DND-41 (cell line): Measurements from ENCODE around the gene LILRB4.

Source experiments
- ATAC-seq: fragments of 200-7000 bp; cut with Tn5 transposase; 3 replicates; pipeline ENCODE4 v1.9.1; 2021; ENCODE audit warnings: low read depth; ENCODE audit not compliant: insufficient read depth
- DNase-seq: peaks from one replicate; pipeline ENCODE4 v3.0.0-alpha.2; 2020
- H2AFZ ChIP-seq: 2 replicates; pipeline ENCODE4 v1.6.0; 2012; ENCODE audit warnings: low read depth, low read length
- H3K27ac ChIP-seq: 2 replicates; pipeline ENCODE4 v1.5.1; 2012; ENCODE audit warnings: low read length, inconsistent platforms
- H3K27me3 ChIP-seq: fragments of 200-600 bp; sonication (generic); 2 replicates; pipeline ENCODE4 v1.6.0; 2012; ENCODE audit warnings: low read length, mild to moderate bottlenecking, inconsistent platforms; ENCODE audit not compliant: insufficient read depth, poor library complexity
- H3K36me3 ChIP-seq: 2 replicates; pipeline ENCODE4 v1.5.1; 2012; ENCODE audit warnings: low read length, inconsistent platforms; ENCODE audit not compliant: insufficient read depth
- H3K4me1 ChIP-seq: 2 replicates; pipeline ENCODE4 v1.5.1; 2012; ENCODE audit warnings: mild to moderate bottlenecking, low read length; ENCODE audit not compliant: insufficient read depth
- H3K4me2 ChIP-seq: 2 replicates; pipeline ENCODE4 v1.6.0; 2012; ENCODE audit warnings: mild to moderate bottlenecking, moderate library complexity, low read length, inconsistent platforms; ENCODE audit not compliant: insufficient read depth
- H3K4me3 ChIP-seq, 2 experiments: fragments of 200-600 bp in 1 of 2; shearing (Covaris generic) in 1 of 2; 2 replicates each; pipeline ENCODE4 v1.5.1; 2012 to 2016; ENCODE audit warnings: inconsistent platforms in 2 of 2, low read length in 2 of 2, mild to moderate bottlenecking in 2 of 2, low read depth in 1 of 2, moderate library complexity in 1 of 2
- H3K79me2 ChIP-seq: 2 replicates; pipeline ENCODE4 v1.6.0; 2012; ENCODE audit warnings: low read length, inconsistent platforms; ENCODE audit not compliant: insufficient read depth
- H3K9ac ChIP-seq: 2 replicates; pipeline ENCODE4 v1.6.0; 2012; ENCODE audit warnings: low read depth, mild to moderate bottlenecking, inconsistent platforms, low read length, moderate library complexity
- H3K9me3 ChIP-seq: 2 replicates; pipeline ENCODE4 v1.5.1; 2012; ENCODE audit warnings: low read length, moderate library complexity, mild to moderate bottlenecking, inconsistent platforms; ENCODE audit not compliant: insufficient read depth, severe bottlenecking
- H4K20me1 ChIP-seq: 2 replicates; pipeline ENCODE4 v1.6.0; 2012; ENCODE audit warnings: low read length; ENCODE audit not compliant: insufficient read depth
- EZH2 ChIP-seq: IDR thresholded peaks from 3 replicates; pipeline ENCODE4 v1.6.1; 2012; ENCODE audit warnings: borderline replicate concordance, low read depth, mild to moderate bottlenecking, moderate library complexity, low read length, inconsistent platforms; ENCODE audit not compliant: severe bottlenecking
- TF ChIP-seq, protein P1 (sequence below): IDR thresholded peaks from 2 replicates; pipeline ENCODE4 v1.5.1; 2012; ENCODE audit warnings: borderline replicate concordance, low read length, moderate library complexity, mild to moderate bottlenecking; ENCODE audit not compliant: poor library complexity, severe bottlenecking; ENCODE audit errors: extremely low read depth

LILRB4 gene

DNA sequence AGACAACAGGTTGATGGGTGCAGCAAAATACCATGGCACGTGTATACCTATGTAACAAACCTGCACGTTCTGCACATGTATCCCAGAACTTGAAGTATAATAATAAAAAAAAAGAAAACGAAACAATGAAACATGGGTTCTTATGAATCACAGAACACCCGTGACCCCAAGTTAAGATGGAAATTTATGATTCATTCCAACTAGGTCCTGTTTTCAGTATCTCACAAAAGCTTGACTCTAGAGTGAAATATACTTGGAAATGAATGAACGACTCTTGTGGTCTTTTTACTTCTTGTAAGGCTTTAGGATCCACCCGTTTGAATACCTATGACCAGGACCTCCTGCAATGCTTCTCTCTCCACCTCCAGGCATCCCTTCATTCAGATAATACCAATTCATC lies 3.5 kb upstream of the LILRB4 start:
- Histone ChIP-seq H3K4me1 (no peaks in the 10 kb centered on the region), H3K27me3 (no peaks in the 10 kb centered on the region), H3K9me3 (no peaks in the 10 kb centered on the region), H3K4me3 (no peak overlapping the region), H3K79me2 (no peaks in the 10 kb centered on the region), H3K4me2 (no peak overlapping the region), H3K27ac (no peak overlapping the region), H3K36me3 (no peaks in the 10 kb centered on the region), H3K9ac (no peak overlapping the region), H2AFZ (no peak overlapping the region), H4K20me1 (no peaks in the 10 kb centered on the region; the same call in 1 of the 2 replicates)
- TF ChIP-seq, protein P1, sequence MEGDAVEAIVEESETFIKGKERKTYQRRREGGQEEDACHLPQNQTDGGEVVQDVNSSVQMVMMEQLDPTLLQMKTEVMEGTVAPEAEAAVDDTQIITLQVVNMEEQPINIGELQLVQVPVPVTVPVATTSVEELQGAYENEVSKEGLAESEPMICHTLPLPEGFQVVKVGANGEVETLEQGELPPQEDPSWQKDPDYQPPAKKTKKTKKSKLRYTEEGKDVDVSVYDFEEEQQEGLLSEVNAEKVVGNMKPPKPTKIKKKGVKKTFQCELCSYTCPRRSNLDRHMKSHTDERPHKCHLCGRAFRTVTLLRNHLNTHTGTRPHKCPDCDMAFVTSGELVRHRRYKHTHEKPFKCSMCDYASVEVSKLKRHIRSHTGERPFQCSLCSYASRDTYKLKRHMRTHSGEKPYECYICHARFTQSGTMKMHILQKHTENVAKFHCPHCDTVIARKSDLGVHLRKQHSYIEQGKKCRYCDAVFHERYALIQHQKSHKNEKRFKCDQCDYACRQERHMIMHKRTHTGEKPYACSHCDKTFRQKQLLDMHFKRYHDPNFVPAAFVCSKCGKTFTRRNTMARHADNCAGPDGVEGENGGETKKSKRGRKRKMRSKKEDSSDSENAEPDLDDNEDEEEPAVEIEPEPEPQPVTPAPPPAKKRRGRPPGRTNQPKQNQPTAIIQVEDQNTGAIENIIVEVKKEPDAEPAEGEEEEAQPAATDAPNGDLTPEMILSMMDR, result no peak
- no peak for TF ChIP-seq EZH2
- ATAC-seq (no peak), DNase-seq (no peak)

DNA sequence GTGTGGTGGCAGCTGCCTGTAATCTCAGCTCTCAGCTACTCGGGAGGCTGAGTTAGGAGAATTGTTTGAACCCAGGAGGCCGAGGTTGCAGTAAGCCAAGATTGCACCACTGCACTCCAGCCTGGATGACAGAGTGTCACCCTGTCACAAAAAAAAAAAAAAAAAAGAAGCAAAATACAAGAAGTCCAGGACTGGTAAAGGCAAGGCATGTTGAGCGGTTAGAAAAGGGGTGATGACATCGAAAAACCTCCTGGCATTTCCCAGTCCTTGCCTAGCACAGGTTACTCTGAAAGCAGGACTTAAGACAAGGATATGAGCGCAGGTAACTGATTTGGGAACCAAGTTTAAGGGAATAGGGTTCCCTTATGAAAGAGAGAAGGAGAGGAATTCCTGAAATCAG lies 2.5 kb upstream of the LILRB4 start:
- no peak overlapping the region for H3K4me3 ChIP-seq
- no peaks in the 10 kb centered on the region for H3K4me1 ChIP-seq
- H3K9ac ChIP-seq, result no peak overlapping the region
- H3K36me3 ChIP-seq, result no peaks in the 10 kb centered on the region
- ATAC-seq, result no peak
- H3K27ac ChIP-seq, result no peak overlapping the region
- H4K20me1 ChIP-seq, result no peaks in the 10 kb centered on the region; the same call in 1 of the 2 replicates
- H3K4me2 ChIP-seq, result no peak overlapping the region
- no peak for DNase-seq
- no peak overlapping the region for H2AFZ ChIP-seq
- H3K79me2 ChIP-seq, result no peaks in the 10 kb centered on the region
- H3K9me3 ChIP-seq, result no peaks in the 10 kb centered on the region
- no peak for TF ChIP-seq EZH2
- TF ChIP-seq, protein P1, result no peak
- no peaks in the 10 kb centered on the region for H3K27me3 ChIP-seq

DNA sequence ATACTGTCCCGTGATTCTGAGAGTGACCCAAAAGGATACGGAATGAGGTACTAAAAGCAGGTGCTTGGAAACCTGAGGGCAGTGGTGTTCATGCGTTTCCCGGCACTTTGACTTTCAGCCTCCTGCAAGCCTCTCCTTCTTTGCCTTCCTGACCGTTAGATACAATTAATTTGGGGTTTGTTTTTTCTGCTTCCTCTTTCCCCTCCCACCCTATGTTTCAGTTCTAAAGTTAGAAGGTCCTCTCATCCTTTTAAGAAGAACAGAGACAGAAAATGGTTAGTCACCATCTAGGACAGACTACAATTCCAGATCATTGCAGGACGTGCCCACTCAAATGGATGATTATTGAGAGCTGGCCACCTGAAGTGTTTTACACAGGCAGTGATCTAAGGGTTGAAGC lies 1.8 kb upstream of the LILRB4 start:
- DNase-seq, result no peak
- Histone ChIP-seq H3K36me3 (no peaks in the 10 kb centered on the region), H3K79me2 (no peaks in the 10 kb centered on the region), H3K9ac (no peak overlapping the region), H3K4me3 (no peak overlapping the region), H3K27ac (no peak overlapping the region), H3K4me1 (no peaks in the 10 kb centered on the region), H4K20me1 (no peaks in the 10 kb centered on the region; the same call in 1 of the 2 replicates), H3K4me2 (no peak overlapping the region), H3K27me3 (no peaks in the 10 kb centered on the region), H3K9me3 (no peaks in the 10 kb centered on the region), H2AFZ (no peak overlapping the region)
- no peak for ATAC-seq
- no peak for TF ChIP-seq EZH2
- TF ChIP-seq, protein P1, result no peak
